NCI-H524 (cell line): Measurements from ENCODE around the gene SDR42E2.
"Not testable (repeated sequence)": the region's sequence is repeated elsewhere in the genome, so short reads cannot be mapped to it uniquely, and the experiment has no call there.

ENCODE experiments used
- DNase-seq, 2 experiments: peaks; one replicate each; lab custom pipeline; 2025; lab: John Stamatoyannopoulos, UW

SDR42E2 gene

GRCh38 chr16:22161999-22162655 lies at the start of gene SDR42E2:
TSS of gene SDR42E2 (plus strand) at chr16:22162506. CDS start at chr16:22165583, 3,077 bp downstream.
- DNase-seq, result no peak

GRCh38 chr16:22116095-22116700 lies 46.1 kb upstream of the SDR42E2 start:
- no peak for DNase-seq

DNA sequence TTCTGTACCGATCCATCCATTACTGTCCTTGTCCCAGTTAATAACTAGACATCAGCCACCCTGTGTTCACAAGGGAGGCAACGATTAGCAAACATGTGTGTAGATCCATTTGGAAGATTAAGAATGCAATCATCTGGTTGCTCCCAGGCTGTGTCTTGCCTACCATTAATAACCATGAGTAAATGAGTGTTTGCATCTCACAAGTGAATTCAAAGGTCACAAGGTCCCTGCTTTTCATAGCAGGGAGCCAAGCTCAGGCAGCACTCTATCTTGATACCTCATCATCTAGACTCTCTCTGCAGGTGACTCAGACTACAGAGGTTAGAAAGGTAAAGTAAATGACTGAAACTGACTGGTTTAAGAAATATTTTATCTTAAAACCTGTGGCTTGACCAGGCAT lies 44.7 kb upstream of the SDR42E2 start:
- no peak for DNase-seq

- no peak for DNase-seq
Observed at GRCh38 chr16:22120440-22120839, 41.9 kb upstream of the SDR42E2 start.

GRCh38 chr16:22122239-22122638 lies 40.1 kb upstream of the SDR42E2 start:
- DNase-seq, result no peak

GRCh38 chr16:22123146-22123545 lies 39.2 kb upstream of the SDR42E2 start:
- no peak for DNase-seq

DNA sequence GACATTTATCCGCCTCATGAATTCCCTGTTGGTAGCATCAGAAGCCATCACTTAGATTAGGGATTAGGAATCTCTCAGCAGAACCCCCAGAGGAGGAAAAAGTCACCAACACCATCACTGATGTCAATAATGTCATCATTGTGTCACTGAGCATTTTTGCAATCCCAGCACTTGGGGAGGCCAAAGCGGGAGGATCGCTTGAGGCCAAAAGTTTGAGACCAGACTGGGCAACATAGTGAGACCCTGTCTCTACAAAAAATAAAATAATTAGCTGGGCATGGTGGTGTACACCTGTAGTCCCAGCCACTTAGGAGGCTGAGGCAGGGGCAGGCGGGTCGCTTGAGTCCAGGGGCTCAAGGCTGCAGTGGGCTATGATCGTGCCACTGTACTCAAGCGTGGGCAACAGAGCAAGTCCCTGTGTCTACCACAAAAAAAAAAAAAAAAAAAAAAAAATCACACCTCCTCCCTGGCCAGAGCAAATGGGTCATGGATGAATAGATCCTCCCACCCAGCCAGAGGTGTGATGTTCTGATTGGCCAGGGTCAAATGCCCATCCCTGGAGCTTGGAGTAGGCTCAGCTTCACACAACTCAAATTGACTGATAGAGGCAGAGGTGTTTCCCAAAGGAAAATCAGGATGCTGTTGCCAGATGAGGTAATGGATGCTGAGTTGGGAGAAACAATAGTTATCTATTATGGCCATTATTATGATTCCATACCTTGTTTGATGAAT lies 38.4 kb upstream of the SDR42E2 start:
- no peak for DNase-seq

DNA sequence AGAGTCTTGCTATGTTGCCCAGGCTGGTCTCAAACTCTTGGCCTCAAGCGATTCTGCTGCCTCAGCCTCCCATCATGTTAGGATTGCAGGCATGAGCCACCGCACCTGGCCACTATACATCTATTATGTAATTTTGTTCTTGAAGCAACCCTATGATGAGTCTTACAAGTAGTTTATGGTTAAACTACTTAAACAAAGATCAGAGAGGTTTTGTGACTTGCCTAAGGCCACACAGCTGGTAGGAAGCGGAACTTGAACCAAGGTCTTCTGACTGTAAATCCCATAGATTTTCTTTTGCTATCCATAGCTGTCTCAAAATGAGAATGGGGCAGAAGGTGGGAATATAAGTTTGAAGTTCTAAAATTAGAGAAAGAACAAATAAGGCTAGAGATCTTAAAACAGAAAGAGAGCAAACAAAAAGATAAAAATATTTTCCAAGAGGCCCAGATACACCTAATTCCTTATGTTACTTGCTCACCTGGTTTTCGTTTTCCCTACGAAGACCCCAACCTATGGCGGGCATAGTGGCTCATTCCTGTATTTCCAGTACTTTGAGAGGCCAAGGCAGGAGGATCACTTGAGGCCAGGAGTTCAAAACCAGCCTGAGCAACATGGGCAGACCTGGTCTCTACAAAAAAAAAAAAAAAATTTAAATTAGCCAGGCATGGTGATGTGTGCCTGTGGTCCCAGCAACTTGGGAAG lies 37.6 kb upstream of the SDR42E2 start:
- no peak for DNase-seq

DNA sequence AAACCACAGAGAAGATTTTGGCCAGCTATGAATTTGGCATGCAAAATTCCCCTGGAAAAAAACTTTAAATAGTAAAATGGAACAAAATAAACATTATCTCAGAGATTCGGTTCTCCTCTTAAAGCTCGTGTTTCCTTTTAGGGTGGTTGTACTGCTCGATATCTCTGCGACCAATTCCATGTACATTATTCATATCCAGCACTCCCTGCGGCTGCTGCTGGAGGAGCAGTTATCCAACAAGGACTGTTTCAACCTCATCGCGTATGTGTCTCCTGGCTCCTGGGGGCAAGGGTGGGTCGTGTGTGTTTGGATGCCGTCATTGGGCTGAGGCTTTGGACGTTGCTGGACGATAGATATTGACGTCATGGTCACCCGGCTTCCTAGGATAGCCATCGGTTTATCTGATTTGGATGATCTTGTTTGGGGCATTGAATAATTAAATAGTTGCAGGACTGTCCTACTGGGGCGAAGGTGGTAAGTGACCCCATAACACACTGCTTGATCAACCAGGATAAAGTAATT lies 36.2 kb upstream of the SDR42E2 start:
- no peak for DNase-seq

GRCh38 chr16:22128537-22128936 lies 33.8 kb upstream of the SDR42E2 start:
- not testable (repeated sequence) for DNase-seq

DNA sequence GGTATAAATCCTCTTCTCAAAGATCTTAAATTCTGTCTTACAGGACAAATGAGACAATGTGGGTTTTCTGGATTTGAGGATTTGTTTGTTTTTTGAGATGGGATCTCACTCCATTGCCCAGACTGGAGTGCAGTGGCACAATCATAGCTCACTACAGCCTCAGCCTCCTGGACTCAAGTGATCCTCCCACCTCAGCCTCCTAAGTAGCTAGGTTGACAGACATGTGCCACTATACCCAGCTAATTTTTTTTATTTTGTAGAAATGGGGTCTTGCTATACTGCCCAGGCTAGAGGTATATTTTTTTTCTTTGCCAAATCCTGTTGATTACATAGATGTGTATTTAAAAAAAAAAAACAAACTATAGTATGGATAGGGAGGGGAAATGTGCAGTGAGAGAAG lies 31.8 kb upstream of the SDR42E2 start:
- DNase-seq, result no peak

GRCh38 chr16:22132801-22133200 lies 29.5 kb upstream of the SDR42E2 start:
- no peak for DNase-seq

GRCh38 chr16:22138482-22138881 lies 23.8 kb upstream of the SDR42E2 start:
- DNase-seq, result no peak

DNA sequence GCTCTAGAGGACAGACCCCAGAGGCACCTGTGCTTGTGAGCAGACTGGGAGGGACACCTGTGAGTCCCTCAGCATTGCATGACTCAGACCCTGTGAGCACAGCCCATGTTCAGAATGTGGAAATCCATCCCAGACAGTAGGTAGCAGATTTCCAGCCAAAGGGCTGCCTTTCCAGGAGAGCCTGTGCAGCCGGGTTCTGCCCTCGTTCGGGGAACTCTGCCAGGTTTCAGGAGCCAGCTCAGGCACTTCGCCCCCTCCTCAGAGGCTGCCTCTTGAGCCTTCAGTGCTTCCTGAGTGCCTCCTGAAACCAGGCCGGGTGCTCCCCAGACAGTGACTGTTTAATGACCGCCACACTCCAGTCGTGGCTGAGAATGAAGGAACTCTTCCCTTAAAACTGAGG lies 23.3 kb upstream of the SDR42E2 start:
- DNase-seq, result no peak

DNA sequence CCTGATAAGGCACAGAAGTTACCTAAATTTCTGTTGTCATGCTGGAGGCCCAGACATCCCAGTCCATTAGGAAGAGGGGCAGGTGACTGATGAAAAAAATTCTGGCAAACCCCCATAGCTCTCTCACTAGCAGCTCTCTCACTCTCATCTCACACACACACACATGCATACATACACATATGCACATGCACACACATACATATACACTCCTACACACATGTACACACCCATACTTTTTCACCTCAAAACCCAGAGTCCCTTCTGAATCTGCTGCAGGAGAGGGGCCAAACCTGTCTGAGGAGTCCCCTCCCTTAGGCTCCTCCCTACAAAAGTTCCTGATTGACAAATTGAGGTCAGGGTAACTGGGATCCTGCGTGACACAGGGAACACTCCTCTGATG lies 22.6 kb upstream of the SDR42E2 start:
- no peak for DNase-seq

- peak in 1 of 2 experiments; percentile 44 for DNase-seq
Observed at GRCh38 chr16:22141767-22142166, 20.5 kb upstream of the SDR42E2 start.

DNA sequence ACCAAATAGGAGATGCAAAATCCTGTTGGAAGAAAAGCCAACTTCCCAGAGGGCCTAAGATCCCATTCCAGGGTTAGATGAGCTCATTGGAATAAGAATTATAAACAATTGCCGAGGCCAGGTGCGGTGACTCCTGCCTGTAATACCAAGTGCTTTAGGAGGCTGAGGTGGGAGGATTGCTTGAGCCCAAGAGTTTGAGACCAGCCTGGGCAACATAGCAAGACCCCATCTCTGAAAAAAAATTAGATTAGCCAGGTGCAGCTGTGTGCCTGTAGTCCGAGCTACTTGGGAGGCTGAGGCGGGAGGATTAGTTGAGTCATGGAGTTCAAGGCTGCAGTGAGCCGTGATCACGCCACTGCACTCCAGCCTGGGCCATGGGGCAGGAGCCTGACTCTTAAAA lies 17.8 kb upstream of the SDR42E2 start:
- no peak for DNase-seq

GRCh38 chr16:22147853-22148252 lies 14.5 kb upstream of the SDR42E2 start:
- no peak for DNase-seq

DNA sequence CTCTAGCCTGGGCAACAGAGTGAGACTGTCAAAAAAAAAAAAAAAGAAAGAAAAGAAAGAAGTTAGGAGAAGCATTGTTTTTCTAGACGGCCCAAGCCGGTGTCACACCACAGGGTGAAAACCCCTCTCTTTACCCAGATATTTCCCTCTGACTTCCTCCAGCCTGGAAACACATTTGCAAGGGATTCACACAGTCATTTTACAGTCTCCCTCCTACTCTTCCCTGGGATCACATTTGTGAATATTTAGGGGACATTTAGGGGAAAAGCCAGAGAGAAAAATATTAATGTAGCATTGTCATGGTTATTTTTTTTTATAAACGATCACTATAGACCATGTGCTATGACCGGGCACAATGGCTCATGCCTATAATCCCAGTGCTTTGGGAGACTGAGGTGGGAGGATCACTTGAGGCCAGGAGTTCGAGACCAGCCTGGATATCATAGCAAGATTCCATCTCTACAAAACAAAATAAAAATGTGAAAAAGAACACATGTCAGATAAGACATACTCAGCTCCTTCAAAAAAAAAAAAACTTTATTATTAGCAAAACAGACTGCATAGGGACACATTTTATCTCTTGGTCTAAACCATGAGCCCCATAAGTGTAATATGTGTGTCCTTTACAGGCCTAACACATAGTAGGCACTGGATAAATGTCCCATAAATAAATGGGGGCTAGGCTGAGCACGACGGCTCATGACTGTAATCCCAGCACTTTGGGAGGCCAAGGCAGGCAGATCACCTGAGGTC lies 10.9 kb upstream of the SDR42E2 start:
- DNase-seq, result no peak

DNA sequence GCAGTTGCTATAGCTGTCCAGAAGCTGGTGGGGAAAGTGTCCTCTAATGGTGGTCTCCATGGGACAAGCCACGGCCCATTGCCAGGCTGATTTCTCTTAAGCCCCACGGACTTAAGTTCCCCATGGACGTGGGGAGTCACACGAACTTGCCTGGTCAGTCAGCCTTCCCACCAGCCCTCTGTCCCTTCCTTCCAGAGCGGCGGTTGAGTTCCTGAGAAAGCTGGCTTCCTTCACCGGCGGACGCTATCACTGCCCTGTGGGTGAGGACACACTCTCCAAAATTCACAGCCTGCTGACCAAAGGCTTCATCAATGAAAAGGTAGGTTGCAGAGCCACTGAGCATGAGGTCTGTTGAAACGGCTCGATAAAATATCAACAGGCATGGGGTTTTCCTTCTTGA lies 10.0 kb upstream of the SDR42E2 start:
- no peak for DNase-seq

GRCh38 chr16:22153078-22153477 lies 9.2 kb upstream of the SDR42E2 start:
- not testable (repeated sequence) for DNase-seq

GRCh38 chr16:22161401-22161800 lies 905 bp upstream of the SDR42E2 start:
- no peak for DNase-seq
